HepG2 (cell line): ENCODE data around the gene FOXR1. TPM values are rescaled to one million over a fixed set of nuclear protein-coding genes. Genes with fewer than 3 reads are reported as not detected.

ENCODE experiments used
- ATAC-seq: fragments of 200-7000 bp; cut with Tn5 transposase; 3 replicates; pipeline ENCODE4 v1.9.1; 2020; ENCODE audit warnings: mild to moderate bottlenecking, moderate library complexity
- BruUV-seq: library from RNA; stranded (reverse); fragments of 400-500 nt; replicated peaks from 2 replicates; lab custom pipeline; 2021; lab: Mats Ljungman, UMichigan
- CTCF ChIA-PET: fragments of 300-600 bp; formaldehyde crosslinking; extraction: SDS; loops from one replicate; lab custom pipeline; 2021; ENCODE audit warnings: low total read pairs, inconsistent platforms, low intra/inter-chr PET ratio; lab: Yijun Ruan, JAX
- POLR2A ChIA-PET: fragments of 350-600 bp; sonication (Branson Sonifier 250); formaldehyde crosslinking; loops from one replicate; lab custom pipeline; 2020; ENCODE audit warnings: antibody characterized with exemption, inconsistent platforms; lab: Yijun Ruan, JAX
- DNase-seq: peaks from one replicate; pipeline ENCODE4 v3.0.0-alpha.2; 2015; ENCODE audit warnings: low spot score
- FAIRE-seq: peaks from 3 replicates; lab custom pipeline; 2011; peaks lifted over from hg19 to GRCh38; lab: Jason Lieb, UNC
- H2AFZ ChIP-seq: one replicate; pipeline ENCODE4 v1.6.1; 2011; ENCODE audit warnings: low read length, inconsistent platforms
- H3K27ac ChIP-seq: fragments of 300-600 bp; 3 replicates; pipeline ENCODE4 v1.8.0; 2011; ENCODE audit warnings: mixed run types, mild to moderate bottlenecking, mixed read lengths, low read length, inconsistent platforms; ENCODE audit not compliant: insufficient read depth; ENCODE audit errors: extremely low read length
- H3K27me3 ChIP-seq, 2 experiments: fragments of 200-600 bp in 1 of 2; 2 replicates in 1 of 2; 3 replicates in 1 of 2; pipeline versions ENCODE4 v1.6.0 to v1.8.0; 2011; ENCODE audit warnings: low read length in 2 of 2, mild to moderate bottlenecking in 2 of 2, moderate library complexity in 2 of 2, inconsistent platforms in 1 of 2; ENCODE audit not compliant: insufficient read depth in 2 of 2, control insufficient read depth in 1 of 2
- H3K36me3 ChIP-seq, 2 experiments: fragments of 200-600 bp in 1 of 2; replicated peaks in 1 of 2; 2 replicates in 1 of 2; 3 replicates in 1 of 2; pipeline versions ENCODE4 v1.5.1 to v1.8.0; 2011; ENCODE audit warnings: low read length in 2 of 2, inconsistent platforms in 1 of 2; ENCODE audit not compliant: insufficient read depth in 2 of 2, control insufficient read depth in 1 of 2
- H3K4me1 ChIP-seq: 2 replicates; pipeline ENCODE4 v1.5.1; 2012; ENCODE audit warnings: low read length, inconsistent platforms; ENCODE audit not compliant: insufficient read depth
- H3K4me2 ChIP-seq: 2 replicates; pipeline ENCODE4 v1.6.0; 2011; ENCODE audit warnings: low read depth, low read length, inconsistent platforms
- H3K4me3 ChIP-seq, 3 experiments: fragments of 200-600 bp in 1 of 3; sonication (generic), shearing (Covaris generic) in 1 of 3; replicated peaks in 1 of 3; 2 replicates each; pipeline ENCODE4 v1.5.1; 2011 to 2016; ENCODE audit warnings: low read length in 3 of 3, inconsistent platforms in 2 of 3, low read depth in 2 of 3, mild to moderate bottlenecking in 2 of 3, control low read depth in 1 of 3, mixed read lengths in 1 of 3; ENCODE audit not compliant: insufficient read depth in 1 of 3
- H3K79me2 ChIP-seq: one replicate; pipeline ENCODE4 v1.6.1; 2011; ENCODE audit warnings: low read length, inconsistent platforms; ENCODE audit not compliant: insufficient read depth
- H3K9ac ChIP-seq: 2 replicates; pipeline ENCODE4 v1.6.0; 2011; ENCODE audit warnings: mild to moderate bottlenecking, low read depth, low read length, inconsistent platforms; ENCODE audit not compliant: insufficient read depth
- H3K9me3 ChIP-seq: 2 replicates; pipeline ENCODE4 v1.5.1; 2012; ENCODE audit warnings: mild to moderate bottlenecking, low read length
- H4K20me1 ChIP-seq: 2 replicates; pipeline ENCODE4 v1.6.0; 2011; ENCODE audit warnings: inconsistent platforms, mild to moderate bottlenecking, low read length, moderate library complexity; ENCODE audit not compliant: insufficient read depth
- DNMT3B ChIP-seq: conservative IDR thresholded peaks from 2 replicates; pipeline ENCODE4 v1.6.1; 2016; ENCODE audit warnings: missing biosample characterization, control low read depth
- ELF1 ChIP-seq: sonication (generic); formaldehyde crosslinking; IDR thresholded peaks from 2 replicates; pipeline ENCODE4 v1.4.0; 2020; ENCODE audit warnings: missing genetic modification reagents
- FOXO1 ChIP-seq: sonication (generic); formaldehyde crosslinking; IDR thresholded peaks from 2 replicates; pipeline ENCODE4 v1.4.0; 2020; ENCODE audit warnings: missing genetic modification reagents
- GATAD2A ChIP-seq: IDR thresholded peaks from 2 replicates; pipeline ENCODE4 v1.6.1; 2016
- PITX1 ChIP-seq: sonication (generic); formaldehyde crosslinking; IDR thresholded peaks from 2 replicates; pipeline ENCODE4 v1.5.1; 2020; ENCODE audit warnings: mild to moderate bottlenecking, missing genetic modification reagents
- SALL2 ChIP-seq: sonication (generic); formaldehyde crosslinking; IDR thresholded peaks from 2 replicates; pipeline ENCODE4 v1.8.1; 2023; ENCODE audit warnings: mild to moderate bottlenecking, missing genetic modification reagents, inconsistent platforms
- SAP130 ChIP-seq: IDR thresholded peaks from 2 replicates; pipeline ENCODE4 v1.6.1; 2016; ENCODE audit warnings: low read depth
- SIN3A ChIP-seq: IDR thresholded peaks from 2 replicates; pipeline ENCODE4 v1.6.1; 2011; ENCODE audit warnings: low read depth, mild to moderate bottlenecking, control low read depth, low read length, borderline replicate concordance
- SOX13 ChIP-seq, 3 experiments: fragments of 450-650 bp in 1 of 3; sonication (generic) in 1 of 3; formaldehyde crosslinking in 1 of 3; IDR thresholded peaks in 2 of 3; conservative IDR thresholded peaks in 1 of 3; 2 replicates each; pipeline versions ENCODE4 v1.5.0 to v1.6.1; 2016 to 2020; ENCODE audit warnings: antibody characterized with exemption in 1 of 3, mild to moderate bottlenecking in 1 of 3, missing compliant biosample characterization in 1 of 3, missing genetic modification reagents in 1 of 3, moderate library complexity in 1 of 3
- SYNCRIP ChIP-seq: fragments of 200-400 bp; formaldehyde crosslinking; IDR thresholded peaks from 2 replicates; pipeline ENCODE4 v1.6.1; 2018; ENCODE audit warnings: mild to moderate bottlenecking, low read depth, low read length; ENCODE audit not compliant: insufficient read depth
- TAF1 ChIP-seq: sonication (generic); formaldehyde crosslinking; IDR thresholded peaks from 2 replicates; pipeline ENCODE4 v1.4.0; 2020; ENCODE audit warnings: missing genetic modification reagents
- TBX2 ChIP-seq: sonication (generic); formaldehyde crosslinking; IDR thresholded peaks from 2 replicates; pipeline ENCODE4 v1.5.0; 2020; ENCODE audit warnings: missing genetic modification reagents, mild to moderate bottlenecking, borderline replicate concordance
- ZNF263 ChIP-seq: sonication (generic); formaldehyde crosslinking; IDR thresholded peaks from 2 replicates; pipeline ENCODE4 v1.4.0; 2020; ENCODE audit warnings: missing genetic modification reagents
- ZNF589 ChIP-seq: sonication (generic); formaldehyde crosslinking; conservative IDR thresholded peaks from 2 replicates; pipeline ENCODE4 v1.8.0; 2022; ENCODE audit warnings: mild to moderate bottlenecking, moderate library complexity, missing genetic modification reagents
- ZNF652 ChIP-seq: IDR thresholded peaks from 2 replicates; pipeline ENCODE4 v1.6.1; 2016; ENCODE audit warnings: low read depth, borderline replicate concordance
- WGBS: methylation state at CpG from one replicate; pipeline ENCODE4 v1.1.6; 2017; ENCODE audit warnings: low lambda C conversion rate; 5-methylcytosine and 5-hydroxymethylcytosine counted together
- in situ Hi-C: cut with HindIII; loops from 2 replicates; pipeline ENCODE4 v1.10.0; 2017; ENCODE audit warnings: low pct_unique_long_range_greater_than_20kb; ENCODE audit not compliant: extremely low pct_ligation_motif_present
- intact Hi-C: fragments of 100-400 bp; cut with micrococcal nuclease; formaldehyde crosslinking; loops from one replicate; pipeline ENCODE4 v1.10.0; 2022; ENCODE audit not compliant: unreplicated experiment
- polyA plus RNA-seq, 8 experiments: library from polyadenylated mRNA; depleted of rRNA in 3 of 8; stranded (reverse) in 7 of 8; unstranded in 1 of 8; fragments of >200 nt; fragmentation: Illumina TruSeq in 4 of 8; extraction: Trizol in 4 of 8; gene quantifications; 2 replicates each; pipeline versions ENCODE4 v1.2.1 to v1.2.3, GENCODE V29; 2011 to 2016; ENCODE audit warnings: low read depth in 4 of 8, missing spikeins in 1 of 8, mixed read lengths in 1 of 8; ENCODE audit not compliant: insufficient read depth in 1 of 8
- total RNA-seq, 5 experiments: library from RNA; depleted of rRNA; stranded (reverse); fragments of >200 nt; fragmentation: Illumina TruSeq; extraction: Trizol; gene quantifications; 2 replicates each; pipeline ENCODE4 v1.2.3, GENCODE V29; 2016; ENCODE audit warnings: low read depth in 1 of 5
- TF ChIP-seq, protein P1 (sequence below): sonication (generic); formaldehyde crosslinking; conservative IDR thresholded peaks from 2 replicates; pipeline ENCODE4 v1.4.0; 2020; ENCODE audit warnings: missing genetic modification reagents
- TF ChIP-seq, protein P2 (sequence below): sonication (generic); formaldehyde crosslinking; IDR thresholded peaks from 2 replicates; pipeline ENCODE4 v1.4.0; 2020; ENCODE audit warnings: missing genetic modification reagents
- TF ChIP-seq, protein P3 (sequence below): sonication (generic); formaldehyde crosslinking; IDR thresholded peaks from 2 replicates; pipeline ENCODE4 v1.4.0; 2020; ENCODE audit warnings: missing genetic modification reagents, borderline replicate concordance

FOXR1 gene
- total and polyA plus RNA-seq, 2 of the 13 experiments (the other 11 are each of a cell fraction or from before 2014, with no cell fraction given), result not detected

DNA sequence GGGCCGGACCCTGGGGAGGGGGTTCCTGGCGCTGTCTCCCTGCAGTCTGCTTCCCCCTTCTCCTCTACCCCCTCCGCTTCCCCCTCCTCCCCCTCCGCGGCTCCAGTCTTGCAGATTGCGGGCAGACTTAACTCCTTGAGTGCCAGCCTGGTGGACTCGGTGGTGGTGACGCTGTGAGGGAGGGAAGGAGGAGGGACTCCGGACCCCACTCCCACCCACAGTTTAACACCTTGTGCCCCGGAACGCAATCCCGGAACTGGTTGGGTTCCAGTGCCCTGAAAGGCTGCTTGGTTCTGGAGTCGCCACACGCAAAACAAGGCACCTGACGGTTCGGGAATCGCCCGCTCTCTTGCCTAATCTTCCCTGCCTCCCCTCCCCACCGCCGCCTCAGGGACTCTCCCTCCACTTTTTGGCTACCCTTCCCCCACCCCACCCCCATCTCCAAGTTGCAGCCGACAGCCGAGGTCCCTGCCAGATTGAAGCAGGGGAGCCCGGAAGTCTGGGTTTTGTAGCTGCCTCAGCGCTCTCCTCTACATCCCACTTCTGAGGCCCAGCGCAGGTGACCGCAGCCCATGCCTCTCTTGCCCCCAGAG lies 42.0 kb upstream of the FOXR1 start:
- BruUV-seq, result no TSS peak
- DNase-seq (peak; percentile 64), FAIRE-seq (no peak), ATAC-seq (peak; percentile 5)
- Histone ChIP-seq H4K20me1 (no peaks in the 10 kb centered on the region), H3K4me2 (peak overlapping the region; percentile 90), H3K79me2 (peaks cover 7% of the 10 kb centered on the region), H3K9ac (peak overlapping the region; percentile 47; the same call in 1 of the 2 replicates), H3K27ac (peak overlapping the region; percentile 50), H3K9me3 (no peaks in the 10 kb centered on the region), H3K4me1 (peaks cover 53% of the 10 kb centered on the region), H3K36me3 (no peaks in the 10 kb centered on the region), H3K4me3 (peak overlapping the region; percentile 71 to 89 (median 81)), H3K27me3 (peaks cover 2 to 7% of the 10 kb centered on the region in 2 experiments; a peak in 3 of 5 replicates), H2AFZ (no peak overlapping the region)
- ChIA-PET CTCF (interaction anchor here (0.8 to 9.8 kb wide), 4 partner anchors 22 to 239 kb away, joined by 3 to 188 read pairs (median 6); partner anchors contain the start of gene UPK2), POLR2A (no interaction called here)
- intact Hi-C loops, result loop anchor here (1.0 kb wide), 2 partner anchors 22 to 27 kb away; partner anchors contain the start of gene UPK2
- in situ Hi-C loops, result no loop called here
- 2% methylated on average over 16 of the region's 26 CpGs for WGBS
- TF ChIP-seq, protein P1, sequence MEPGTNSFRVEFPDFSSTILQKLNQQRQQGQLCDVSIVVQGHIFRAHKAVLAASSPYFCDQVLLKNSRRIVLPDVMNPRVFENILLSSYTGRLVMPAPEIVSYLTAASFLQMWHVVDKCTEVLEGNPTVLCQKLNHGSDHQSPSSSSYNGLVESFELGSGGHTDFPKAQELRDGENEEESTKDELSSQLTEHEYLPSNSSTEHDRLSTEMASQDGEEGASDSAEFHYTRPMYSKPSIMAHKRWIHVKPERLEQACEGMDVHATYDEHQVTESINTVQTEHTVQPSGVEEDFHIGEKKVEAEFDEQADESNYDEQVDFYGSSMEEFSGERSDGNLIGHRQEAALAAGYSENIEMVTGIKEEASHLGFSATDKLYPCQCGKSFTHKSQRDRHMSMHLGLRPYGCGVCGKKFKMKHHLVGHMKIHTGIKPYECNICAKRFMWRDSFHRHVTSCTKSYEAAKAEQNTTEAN (CRISPR knock-in tag), result no peak
- TF ChIP-seq GATAD2A (CRISPR knock-in tag) (0 out of 2 replicates have a peak, but pooled peaks have one; percentile 20), TAF1 (peak; percentile 6; the same call in 1 of the 2 replicates), PITX1 (CRISPR knock-in tag) (0 out of 2 replicates have a peak, but pooled peaks have one; percentile 10), SIN3A (0 out of 2 replicates have a peak, but pooled peaks have one; percentile 47), ZNF652 (peak; percentile 96), SYNCRIP (no peak), SALL2 (0 out of 2 replicates have a peak, but pooled peaks have one; percentile 24), ZNF589 (CRISPR knock-in tag) (0 out of 2 replicates have a peak, but pooled peaks have one; percentile 9), SOX13 (IDR thresholded peaks at IDR 0.05) (no peak), SOX13 (CRISPR knock-in tag; conservative IDR thresholded peaks at IDR 0.05 in 1 of 2, IDR thresholded peaks at IDR 0.05 in 1 of 2) (no peak), SAP130 (CRISPR knock-in tag) (peak; percentile 10; the same call in 1 of the 2 replicates), TBX2 (CRISPR knock-in tag) (peak; percentile 27; the same call in 1 of the 2 replicates), ZNF263 (CRISPR knock-in tag) (peak; percentile 42), FOXO1 (CRISPR knock-in tag) (no peak), ELF1 (0 out of 2 replicates have a peak, but pooled peaks have one; percentile 43), DNMT3B (CRISPR knock-in tag) (0 out of 2 replicates have a peak, but pooled peaks have one; percentile 68)
- TF ChIP-seq, protein P2, sequence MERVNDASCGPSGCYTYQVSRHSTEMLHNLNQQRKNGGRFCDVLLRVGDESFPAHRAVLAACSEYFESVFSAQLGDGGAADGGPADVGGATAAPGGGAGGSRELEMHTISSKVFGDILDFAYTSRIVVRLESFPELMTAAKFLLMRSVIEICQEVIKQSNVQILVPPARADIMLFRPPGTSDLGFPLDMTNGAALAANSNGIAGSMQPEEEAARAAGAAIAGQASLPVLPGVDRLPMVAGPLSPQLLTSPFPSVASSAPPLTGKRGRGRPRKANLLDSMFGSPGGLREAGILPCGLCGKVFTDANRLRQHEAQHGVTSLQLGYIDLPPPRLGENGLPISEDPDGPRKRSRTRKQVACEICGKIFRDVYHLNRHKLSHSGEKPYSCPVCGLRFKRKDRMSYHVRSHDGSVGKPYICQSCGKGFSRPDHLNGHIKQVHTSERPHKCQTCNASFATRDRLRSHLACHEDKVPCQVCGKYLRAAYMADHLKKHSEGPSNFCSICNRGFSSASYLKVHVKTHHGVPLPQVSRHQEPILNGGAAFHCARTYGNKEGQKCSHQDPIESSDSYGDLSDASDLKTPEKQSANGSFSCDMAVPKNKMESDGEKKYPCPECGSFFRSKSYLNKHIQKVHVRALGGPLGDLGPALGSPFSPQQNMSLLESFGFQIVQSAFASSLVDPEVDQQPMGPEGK (CRISPR knock-in tag), result peak; percentile 48; the same call in 1 of the 2 replicates
- TF ChIP-seq, protein P3, sequence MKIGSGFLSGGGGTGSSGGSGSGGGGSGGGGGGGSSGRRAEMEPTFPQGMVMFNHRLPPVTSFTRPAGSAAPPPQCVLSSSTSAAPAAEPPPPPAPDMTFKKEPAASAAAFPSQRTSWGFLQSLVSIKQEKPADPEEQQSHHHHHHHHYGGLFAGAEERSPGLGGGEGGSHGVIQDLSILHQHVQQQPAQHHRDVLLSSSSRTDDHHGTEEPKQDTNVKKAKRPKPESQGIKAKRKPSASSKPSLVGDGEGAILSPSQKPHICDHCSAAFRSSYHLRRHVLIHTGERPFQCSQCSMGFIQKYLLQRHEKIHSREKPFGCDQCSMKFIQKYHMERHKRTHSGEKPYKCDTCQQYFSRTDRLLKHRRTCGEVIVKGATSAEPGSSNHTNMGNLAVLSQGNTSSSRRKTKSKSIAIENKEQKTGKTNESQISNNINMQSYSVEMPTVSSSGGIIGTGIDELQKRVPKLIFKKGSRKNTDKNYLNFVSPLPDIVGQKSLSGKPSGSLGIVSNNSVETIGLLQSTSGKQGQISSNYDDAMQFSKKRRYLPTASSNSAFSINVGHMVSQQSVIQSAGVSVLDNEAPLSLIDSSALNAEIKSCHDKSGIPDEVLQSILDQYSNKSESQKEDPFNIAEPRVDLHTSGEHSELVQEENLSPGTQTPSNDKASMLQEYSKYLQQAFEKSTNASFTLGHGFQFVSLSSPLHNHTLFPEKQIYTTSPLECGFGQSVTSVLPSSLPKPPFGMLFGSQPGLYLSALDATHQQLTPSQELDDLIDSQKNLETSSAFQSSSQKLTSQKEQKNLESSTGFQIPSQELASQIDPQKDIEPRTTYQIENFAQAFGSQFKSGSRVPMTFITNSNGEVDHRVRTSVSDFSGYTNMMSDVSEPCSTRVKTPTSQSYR (CRISPR knock-in tag), result peak; percentile 47; the same call in 1 of the 2 replicates
